Measurements from ENCODE around the gene TTC23. TPM values are rescaled to one million over a fixed set of nuclear protein-coding genes. Genes with fewer than 3 reads are reported as not detected.

TTC23 gene
- total and polyA plus RNA-seq, 9 of the 15 experiments (the other 6 are each of a cell fraction or from before 2014, with no cell fraction given), result 0.41 to 4.5 (median 2.5) TPM

GRCh38 chr15:99230867-99231266 is 18.5 kb downstream of the TTC23 start:
- Histone ChIP-seq H3K9ac (ENCODE audit: insufficient read depth in 1 of 2, low read depth in 2 of 2, low read length in 2 of 2) (no peak overlapping the region), H3K4me1 (replicated peaks in 1 of 2; ENCODE audit: control insufficient read depth in 2 of 2, insufficient read depth in 2 of 2, low read length in 2 of 2) (no peaks in the 10 kb centered on the region), H3K4me3 (no peak overlapping the region), H3K36me3 (ENCODE audit: control insufficient read depth, insufficient read depth, low read length) (no peaks in the 10 kb centered on the region), H4K20me1 (replicated peaks; ENCODE audit: control insufficient read depth, insufficient read depth, low read length) (no peaks in the 10 kb centered on the region), H3K79me2 (ENCODE audit: control insufficient read depth, insufficient read depth, low read length) (no peaks in the 10 kb centered on the region), H3K27ac (ENCODE audit: extremely low read depth, low read depth, low read length) (no peak overlapping the region), H3K9me3 (replicated peaks; ENCODE audit: control insufficient read depth, insufficient read depth, low read depth, low read length) (no peaks in the 10 kb centered on the region), H3K9me1 (ENCODE audit: control insufficient read depth, insufficient read depth, low read length) (no peaks in the 10 kb centered on the region), H2AFZ (ENCODE audit: low read depth, low read length) (no peak overlapping the region), H3K27me3 (ENCODE audit: control insufficient read depth in 2 of 2, insufficient read depth in 2 of 2, low read length in 2 of 2) (no peaks in the 10 kb centered on the region), H3K4me2 (ENCODE audit: insufficient read depth, low read length) (no peak overlapping the region)
- POLR2A ChIA-PET, result interaction anchor here (0.7 kb wide), 2 partner anchors 16 to 73 kb away, joined by 3 read pairs; no protein-coding TSS in a partner anchor
- ATAC-seq (no peak), FAIRE-seq (no peak), DNase-seq (ENCODE audit: extremely low read depth in 1 of 4, low spot score in 3 of 4) (no peak)
- no peak for TF ChIP-seq SLC30A9 (CRISPR knock-in tag; IDR thresholded peaks at IDR 0.05)
- no peak for TF ChIP-seq XRCC3 (IDR thresholded peaks at IDR 0.05)
- TF ChIP-seq, protein P1, sequence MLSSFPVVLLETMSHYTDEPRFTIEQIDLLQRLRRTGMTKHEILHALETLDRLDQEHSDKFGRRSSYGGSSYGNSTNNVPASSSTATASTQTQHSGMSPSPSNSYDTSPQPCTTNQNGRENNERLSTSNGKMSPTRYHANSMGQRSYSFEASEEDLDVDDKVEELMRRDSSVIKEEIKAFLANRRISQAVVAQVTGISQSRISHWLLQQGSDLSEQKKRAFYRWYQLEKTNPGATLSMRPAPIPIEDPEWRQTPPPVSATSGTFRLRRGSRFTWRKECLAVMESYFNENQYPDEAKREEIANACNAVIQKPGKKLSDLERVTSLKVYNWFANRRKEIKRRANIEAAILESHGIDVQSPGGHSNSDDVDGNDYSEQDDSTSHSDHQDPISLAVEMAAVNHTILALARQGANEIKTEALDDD (IDR thresholded peaks at IDR 0.05), result no peak
- TF ChIP-seq NELFE (IDR thresholded peaks at IDR 0.05; ENCODE audit: insufficient read depth, insufficient read length), result no peak
- no peak for TF ChIP-seq CXXC5 (CRISPR knock-in tag; IDR thresholded peaks at IDR 0.05)
- TF ChIP-seq ZNF282 (CRISPR knock-in tag; IDR thresholded peaks at IDR 0.05), result no peak
- CTCF ChIA-PET (ENCODE audit: low intra/inter-chr PET ratio), result no interaction called here
- in situ Hi-C loops (cut with MboI), result no loop called here
- WGBS (ENCODE audit: insufficient coverage, low coverage, missing lambda C conversion rate), result 36% methylated on average over 4 of the region's 4 CpGs
- BruUV-seq (replicated peaks), result no TSS peak
- intact Hi-C loops (cut with micrococcal nuclease), result no loop called here

All from K562 (cell line).